Endothelial cell of umbilical vein (primary cell): ENCODE results near the gene SMTNL2. TPM values are rescaled to one million over a fixed set of nuclear protein-coding genes. Genes with fewer than 3 reads are reported as not detected.

Experiments used
- BruUV-seq: library from RNA; stranded (reverse); fragments of 400-500 nt; replicated peaks from 2 replicates; lab custom pipeline; 2021; lab: Mats Ljungman, UMichigan
- CTCF ChIA-PET: fragments of 300-600, 350-600 bp; sonication (Branson Sonifier 250); formaldehyde crosslinking; loops from one replicate; lab custom pipeline; 2021; ENCODE audit warnings: antibody characterized with exemption, inconsistent platforms; lab: Charles Lee
- POLR2A ChIA-PET: fragments of 300-600, 350-600 bp; sonication (Branson Sonifier 250); formaldehyde crosslinking; loops from one replicate; lab custom pipeline; 2021; ENCODE audit warnings: antibody characterized with exemption, inconsistent platforms; lab: Charles Lee
- DNase-seq: peaks from one replicate; pipeline ENCODE4 v3.0.0-alpha.2; 2011; ENCODE audit warnings: low read depth, low spot score
- FAIRE-seq: peaks from 2 replicates; lab custom pipeline; 2011; peaks lifted over from hg19 to GRCh38; lab: Jason Lieb, UNC
- H2AFZ ChIP-seq: 2 replicates; pipeline ENCODE4 v1.6.0; 2012; ENCODE audit warnings: low read depth, low read length, control low read depth, inconsistent platforms
- H3K27ac ChIP-seq: 2 replicates; pipeline ENCODE4 v1.5.1; 2011; ENCODE audit warnings: low read depth, mild to moderate bottlenecking, control low read depth, low read length, moderate library complexity; ENCODE audit not compliant: insufficient read depth
- H3K27me3 ChIP-seq, 2 experiments: 2 replicates each; pipeline versions ENCODE4 v1.6.0 to v1.6.1; 2011; ENCODE audit warnings: low read length in 2 of 2, mixed read lengths in 1 of 2; ENCODE audit not compliant: control insufficient read depth in 2 of 2, insufficient read depth in 2 of 2
- H3K36me3 ChIP-seq, 2 experiments: 2 replicates in 1 of 2; 3 replicates in 1 of 2; pipeline ENCODE4 v1.5.1; 2011; ENCODE audit warnings: low read length in 2 of 2, mild to moderate bottlenecking in 1 of 2, moderate library complexity in 1 of 2; ENCODE audit not compliant: control insufficient read depth in 2 of 2, insufficient read depth in 2 of 2; ENCODE audit errors: extremely low read depth in 1 of 2
- H3K4me1 ChIP-seq: 3 replicates; pipeline ENCODE4 v1.5.1; 2011; ENCODE audit warnings: mild to moderate bottlenecking, low read length; ENCODE audit not compliant: control insufficient read depth, insufficient read depth; ENCODE audit errors: extremely low read depth
- H3K4me2 ChIP-seq: 2 replicates; pipeline ENCODE4 v1.6.1; 2011; ENCODE audit warnings: low read length, control low read depth, mixed read lengths; ENCODE audit not compliant: insufficient read depth
- H3K4me3 ChIP-seq, 3 experiments: fragments of 200-600 bp in 1 of 3; sonication (generic), shearing (Covaris generic) in 1 of 3; replicated peaks in 1 of 3; 2 replicates each; pipeline ENCODE4 v1.5.1; 2011 to 2016; ENCODE audit warnings: control low read depth in 3 of 3, low read length in 3 of 3, mild to moderate bottlenecking in 2 of 3, inconsistent platforms in 1 of 3, low read depth in 1 of 3, moderate library complexity in 1 of 3; ENCODE audit not compliant: insufficient read depth in 1 of 3
- H3K79me2 ChIP-seq: 2 replicates; pipeline ENCODE4 v1.6.0; 2012; ENCODE audit warnings: low read length, inconsistent platforms; ENCODE audit not compliant: control insufficient read depth, insufficient read depth
- H3K9ac ChIP-seq: replicated peaks from 2 replicates; pipeline ENCODE3; 2011; ENCODE audit warnings: low read length, control low read depth; ENCODE audit not compliant: insufficient read depth; ENCODE audit errors: extremely low read depth
- H3K9me1 ChIP-seq: replicated peaks from 3 replicates; pipeline ENCODE4 v1.6.0; 2011; ENCODE audit warnings: mild to moderate bottlenecking, low read length; ENCODE audit not compliant: control insufficient read depth, insufficient read depth; ENCODE audit errors: extremely low read depth
- H3K9me3 ChIP-seq: replicated peaks from 2 replicates; pipeline ENCODE4 v1.5.1; 2012; ENCODE audit warnings: low read length, inconsistent platforms; ENCODE audit not compliant: control insufficient read depth, insufficient read depth
- H4K20me1 ChIP-seq: replicated peaks from 2 replicates; pipeline ENCODE3; 2011; ENCODE audit warnings: mild to moderate bottlenecking, low read length; ENCODE audit not compliant: control insufficient read depth, insufficient read depth; ENCODE audit errors: extremely low read depth
- EZH2 ChIP-seq: IDR thresholded peaks from 2 replicates; pipeline ENCODE4 v1.6.1; 2012; ENCODE audit warnings: borderline replicate concordance, low read depth, mild to moderate bottlenecking, moderate library complexity, low read length, inconsistent platforms; ENCODE audit not compliant: severe bottlenecking
- FOS ChIP-seq: IDR thresholded peaks from 2 replicates; pipeline ENCODE4 v1.6.1; 2011; ENCODE audit warnings: mild to moderate bottlenecking, low read length, moderate library complexity, borderline replicate concordance; ENCODE audit not compliant: insufficient read depth
- GATA2 ChIP-seq: IDR thresholded peaks from 2 replicates; pipeline ENCODE4 v1.7.0; 2011; ENCODE audit warnings: low read depth, mild to moderate bottlenecking, moderate library complexity, mixed read lengths, low read length; ENCODE audit not compliant: insufficient read length, insufficient read depth
- JUN ChIP-seq: IDR thresholded peaks from 2 replicates; pipeline ENCODE4 v1.6.1; 2011; ENCODE audit warnings: borderline replicate concordance, low read depth; ENCODE audit not compliant: insufficient read length, insufficient read depth
- MYC ChIP-seq: IDR thresholded peaks from one replicate; pipeline ENCODE4 v1.6.1; 2011; ENCODE audit warnings: mild to moderate bottlenecking, low read depth, low read length
- POLR2A ChIP-seq: IDR thresholded peaks from 2 replicates; pipeline ENCODE4 v1.6.1; 2012; ENCODE audit warnings: low read depth, mild to moderate bottlenecking, control low read depth, low read length
- POLR2AphosphoS5 ChIP-seq: IDR thresholded peaks from 2 replicates; pipeline ENCODE4 v1.6.1; 2012; ENCODE audit warnings: low read depth, mild to moderate bottlenecking, control low read depth, low read length, moderate library complexity; ENCODE audit not compliant: insufficient read depth
- dilution Hi-C: fragments of 300-500 bp; cut with MboI; formaldehyde crosslinking; loops from one replicate; pipeline ENCODE4 v1.15.0; 2019; ENCODE audit warnings: low sequenced_read_pairs; ENCODE audit not compliant: extremely low pct_ligation_motif_present
- intact Hi-C: fragments of 100-400 bp; cut with micrococcal nuclease; formaldehyde crosslinking; loops from one replicate; pipeline ENCODE4 v1.10.0; 2022
- polyA plus RNA-seq, 4 experiments: library from polyadenylated mRNA; depleted of rRNA in 3 of 4; stranded (reverse) in 3 of 4; unstranded in 1 of 4; fragments of >200 nt; gene quantifications; 2 replicates each; pipeline versions ENCODE4 v1.2.1 to v1.2.3, GENCODE V29; 2011 to 2012; ENCODE audit warnings: missing spikeins in 1 of 4
- total RNA-seq: library from RNA; stranded (reverse); gene quantifications from 2 replicates; pipeline ENCODE4 v1.2.3, GENCODE V29; 2021
- TF ChIP-seq, protein P1 (sequence below), 2 donors: IDR thresholded peaks; 1 replicate in 1 of 2; 2 replicates in 1 of 2; pipeline ENCODE4 v1.5.1; 2011; ENCODE audit warnings: low read length in 2 of 2, mild to moderate bottlenecking in 2 of 2, moderate library complexity in 2 of 2, control low read depth in 1 of 2, inconsistent platforms in 1 of 2, low read depth in 1 of 2; ENCODE audit not compliant: insufficient read depth in 1 of 2; ENCODE audit errors: extremely low read depth in 1 of 2
- TF ChIP-seq, protein P2 (sequence below): IDR thresholded peaks from 2 replicates; pipeline ENCODE4 v1.6.1; 2011; ENCODE audit not compliant: insufficient read depth, insufficient read length

Gene SMTNL2
- total and polyA plus RNA-seq, 2 donors (not counting 3 experiments of a cell fraction or from before 2014, with no cell fraction given), result not detected

DNA sequence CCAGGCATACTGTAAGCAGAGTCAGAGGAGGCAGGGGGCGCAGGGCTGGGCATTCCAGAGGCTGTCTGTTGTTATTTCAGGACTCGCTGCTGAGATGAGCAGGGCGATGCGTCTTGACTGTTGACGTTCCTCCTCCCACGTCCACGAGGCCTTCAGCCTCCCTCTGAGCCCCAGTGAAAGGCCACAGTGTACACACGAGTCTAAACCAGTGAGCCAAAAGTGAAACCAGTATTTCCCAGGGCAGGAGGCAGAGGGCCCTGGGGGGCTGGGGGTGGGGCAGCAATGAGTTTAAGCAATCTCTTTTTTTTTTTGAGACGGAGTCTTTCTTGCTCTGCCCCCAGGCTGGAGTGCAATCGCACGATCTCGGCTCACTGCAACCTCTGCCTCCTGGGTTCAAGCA, 21.5 kb downstream of the SMTNL2 start:
- intact Hi-C loops, result no loop called here
- H3K27me3 ChIP-seq, result peaks cover 8 to 13% of the 10 kb centered on the region in 2 experiments
- H3K9ac ChIP-seq, result no peak overlapping the region
- H3K9me1 ChIP-seq, result no peaks in the 10 kb centered on the region
- H3K79me2 ChIP-seq, result no peaks in the 10 kb centered on the region
- peaks cover 4% of the 10 kb centered on the region for H3K4me1 ChIP-seq
- dilution Hi-C loops, result no loop called here
- H3K36me3 ChIP-seq, result no peaks in the 10 kb centered on the region
- H3K9me3 ChIP-seq, result no peaks in the 10 kb centered on the region
- no peaks in the 10 kb centered on the region for H4K20me1 ChIP-seq
- H2AFZ ChIP-seq, result no peak overlapping the region
- FAIRE-seq (no peak), DNase-seq (no peak)
- no TSS peak for BruUV-seq
- H3K27ac ChIP-seq, result no peak overlapping the region
- H3K4me3 ChIP-seq, result no peak overlapping the region
- POLR2A ChIA-PET, result no interaction called here
- CTCF ChIA-PET, result interaction anchor here (1.4 kb wide), 1 partner anchor 39 kb away, joined by 4 read pairs; no protein-coding TSS in a partner anchor
- TF ChIP-seq FOS (no peak), GATA2 (no peak), EZH2 (no peak), POLR2A (no peak), POLR2AphosphoS5 (no peak), MYC (no peak), JUN (no peak)
- TF ChIP-seq, protein P1, sequence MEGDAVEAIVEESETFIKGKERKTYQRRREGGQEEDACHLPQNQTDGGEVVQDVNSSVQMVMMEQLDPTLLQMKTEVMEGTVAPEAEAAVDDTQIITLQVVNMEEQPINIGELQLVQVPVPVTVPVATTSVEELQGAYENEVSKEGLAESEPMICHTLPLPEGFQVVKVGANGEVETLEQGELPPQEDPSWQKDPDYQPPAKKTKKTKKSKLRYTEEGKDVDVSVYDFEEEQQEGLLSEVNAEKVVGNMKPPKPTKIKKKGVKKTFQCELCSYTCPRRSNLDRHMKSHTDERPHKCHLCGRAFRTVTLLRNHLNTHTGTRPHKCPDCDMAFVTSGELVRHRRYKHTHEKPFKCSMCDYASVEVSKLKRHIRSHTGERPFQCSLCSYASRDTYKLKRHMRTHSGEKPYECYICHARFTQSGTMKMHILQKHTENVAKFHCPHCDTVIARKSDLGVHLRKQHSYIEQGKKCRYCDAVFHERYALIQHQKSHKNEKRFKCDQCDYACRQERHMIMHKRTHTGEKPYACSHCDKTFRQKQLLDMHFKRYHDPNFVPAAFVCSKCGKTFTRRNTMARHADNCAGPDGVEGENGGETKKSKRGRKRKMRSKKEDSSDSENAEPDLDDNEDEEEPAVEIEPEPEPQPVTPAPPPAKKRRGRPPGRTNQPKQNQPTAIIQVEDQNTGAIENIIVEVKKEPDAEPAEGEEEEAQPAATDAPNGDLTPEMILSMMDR (IDR thresholded peaks at IDR 0.05; ENCODE audit: extremely low read depth in 1 of 2, insufficient read depth in 1 of 2, low read depth in 1 of 2, low read length in 2 of 2), result no peak
- TF ChIP-seq, protein P2, sequence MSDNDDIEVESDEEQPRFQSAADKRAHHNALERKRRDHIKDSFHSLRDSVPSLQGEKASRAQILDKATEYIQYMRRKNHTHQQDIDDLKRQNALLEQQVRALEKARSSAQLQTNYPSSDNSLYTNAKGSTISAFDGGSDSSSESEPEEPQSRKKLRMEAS, result no peak
- H3K4me2 ChIP-seq, result no peak overlapping the region
